HG02588 (cell line): ENCODE results near the gene CDADC1.
A peak's percentile ranks its signal among the peaks of the same experiment; 100 is the strongest.

ENCODE experiments used
- ATAC-seq: cut with Tn5 transposase; IDR thresholded peaks from one replicate; pipeline ENCODE4 v1.9.1; 2021; ENCODE audit warnings: mild to moderate bottlenecking, moderate library complexity; ENCODE audit not compliant: unreplicated experiment

Gene CDADC1

DNA sequence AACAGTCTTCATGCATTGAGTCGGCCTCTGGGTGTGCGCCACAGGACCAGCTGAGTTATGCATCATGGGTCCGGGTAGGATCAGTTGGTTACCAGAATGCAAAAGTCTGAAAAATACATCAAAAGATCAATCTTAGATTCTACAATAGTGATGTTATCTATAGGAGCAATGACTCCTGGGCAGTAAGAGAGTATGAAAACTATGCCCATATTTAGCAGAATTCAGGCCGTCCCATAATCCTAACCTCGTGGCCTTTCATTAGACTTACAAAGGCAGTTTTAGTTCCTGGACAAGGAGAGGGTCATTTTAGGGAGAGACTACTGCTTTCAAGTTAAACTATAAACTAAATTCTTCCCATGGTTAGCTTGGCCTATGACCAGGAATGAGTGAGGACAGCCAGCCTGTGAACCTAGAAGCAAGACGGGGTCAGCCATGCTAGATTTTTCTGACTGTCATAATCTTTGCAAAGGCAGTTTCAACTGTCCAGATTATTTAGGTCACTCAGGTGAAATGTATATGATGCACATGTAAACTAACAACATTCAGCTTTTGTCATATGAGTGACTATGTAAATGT lies 11.8 kb upstream of the CDADC1 start:
- ATAC-seq: no peak

DNA sequence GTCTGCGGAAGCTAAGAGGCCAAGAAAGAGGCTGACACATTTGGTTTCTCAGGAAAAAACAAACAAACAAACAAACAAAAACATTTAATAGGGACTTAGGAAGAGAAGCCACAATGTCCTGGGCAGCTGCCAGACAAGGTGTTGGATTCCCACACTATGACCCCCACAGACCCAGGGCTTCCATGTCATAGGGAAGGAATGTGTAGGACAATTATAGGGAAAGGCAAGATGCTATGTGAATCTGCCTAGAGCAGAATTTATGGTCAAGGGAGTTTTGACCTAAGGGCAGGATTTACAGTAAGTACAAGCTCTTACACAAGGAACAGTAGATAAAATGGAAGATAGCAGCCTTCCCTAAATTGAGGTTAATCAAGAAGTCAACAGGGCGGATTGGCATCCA lies 9.1 kb upstream of the CDADC1 start:
- no peak for ATAC-seq

DNA sequence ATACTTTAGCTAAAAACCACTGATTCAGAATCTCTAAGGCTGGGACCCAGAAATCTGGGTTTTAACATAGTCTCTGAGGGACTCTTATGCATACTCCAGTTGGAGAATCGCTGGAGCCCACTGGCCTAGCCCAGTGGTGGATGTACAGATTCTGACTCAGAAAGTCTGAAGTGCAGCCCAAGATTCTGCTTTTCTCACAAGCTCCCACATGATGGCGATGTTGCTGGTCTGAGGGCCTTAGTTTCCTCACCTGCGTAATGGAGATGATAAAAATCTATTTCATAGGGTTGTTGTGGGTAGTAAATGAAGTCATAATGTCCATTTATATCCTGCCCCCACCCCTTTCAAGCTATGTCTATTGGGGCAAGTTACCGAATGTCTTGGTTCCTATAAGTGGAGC lies 7.7 kb upstream of the CDADC1 start:
- no peak for ATAC-seq

DNA sequence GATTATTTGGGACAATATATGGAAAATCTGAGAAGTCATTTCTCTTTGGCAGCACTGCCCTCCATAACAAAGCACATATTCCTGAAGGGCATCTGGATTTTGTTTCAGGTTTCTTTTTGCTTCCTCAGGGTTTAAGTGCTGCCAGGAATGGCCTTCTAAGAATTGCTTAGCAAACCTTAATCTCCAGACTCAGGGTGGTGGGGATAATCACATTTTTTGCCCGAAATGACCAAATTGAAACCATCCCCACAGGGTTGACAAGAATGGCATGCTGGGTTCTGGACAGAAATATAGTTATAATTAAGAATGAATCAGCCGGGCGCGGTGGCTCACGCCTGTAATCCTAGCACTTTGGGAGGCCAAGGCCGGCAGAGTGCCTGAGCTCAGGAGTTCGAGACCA lies 6.4 kb upstream of the CDADC1 start:
- ATAC-seq: no peak

DNA sequence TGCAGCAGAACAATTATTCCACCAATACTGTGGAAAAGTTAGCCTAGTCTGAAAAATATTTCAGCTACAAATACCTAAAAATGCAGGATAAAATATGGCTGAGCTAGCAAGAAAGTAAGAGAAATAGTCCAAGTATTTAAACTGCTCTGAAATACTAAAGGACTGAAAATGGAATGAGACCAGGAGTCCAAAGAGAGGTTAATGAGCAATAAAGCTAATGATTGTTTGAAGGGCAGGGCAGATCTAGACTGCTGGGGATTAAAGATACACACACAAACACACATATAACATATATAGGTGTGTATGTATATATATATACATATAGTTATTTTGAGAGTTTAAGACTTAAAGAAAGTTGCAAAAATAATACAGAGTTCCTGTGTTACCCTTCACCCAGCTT lies 2.6 kb upstream of the CDADC1 start:
- ATAC-seq: no peak

DNA sequence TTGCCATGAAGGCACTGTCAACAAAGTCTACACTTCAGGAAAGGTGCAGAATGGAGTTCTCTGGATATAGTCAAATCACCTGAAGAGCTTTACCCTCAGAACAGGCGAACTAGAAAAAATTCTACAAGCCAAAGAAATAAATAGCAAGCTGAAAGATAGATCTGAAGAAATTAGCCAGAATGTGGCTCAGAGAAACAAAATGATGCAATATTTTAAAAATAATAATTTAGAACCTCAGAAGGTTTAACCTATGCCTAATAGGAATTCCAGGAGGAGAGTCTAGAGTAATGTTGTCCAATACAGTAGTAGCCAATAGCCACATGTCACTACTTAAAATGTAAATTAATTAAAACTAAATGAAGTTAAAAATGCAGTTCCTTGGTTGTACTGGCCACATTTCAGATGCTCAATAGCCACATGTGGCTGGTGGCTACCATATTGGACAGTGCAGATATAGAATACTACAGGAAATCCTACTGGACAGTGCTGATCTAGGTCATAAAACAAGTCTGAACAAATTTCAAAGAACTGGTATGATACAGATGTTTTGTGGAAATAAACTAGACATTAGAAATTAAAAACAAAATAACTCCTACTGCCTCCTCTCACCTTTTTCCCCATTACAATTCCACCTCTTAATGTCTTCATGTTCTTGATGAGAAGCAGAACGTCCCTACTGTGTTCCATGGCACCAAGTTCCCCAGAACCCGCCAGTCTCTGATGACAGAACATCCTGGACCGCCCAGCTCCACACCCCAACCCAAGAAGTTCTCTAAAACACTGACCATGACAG lies 679 bp upstream of the CDADC1 start:
- ATAC-seq: peak; percentile 23

DNA sequence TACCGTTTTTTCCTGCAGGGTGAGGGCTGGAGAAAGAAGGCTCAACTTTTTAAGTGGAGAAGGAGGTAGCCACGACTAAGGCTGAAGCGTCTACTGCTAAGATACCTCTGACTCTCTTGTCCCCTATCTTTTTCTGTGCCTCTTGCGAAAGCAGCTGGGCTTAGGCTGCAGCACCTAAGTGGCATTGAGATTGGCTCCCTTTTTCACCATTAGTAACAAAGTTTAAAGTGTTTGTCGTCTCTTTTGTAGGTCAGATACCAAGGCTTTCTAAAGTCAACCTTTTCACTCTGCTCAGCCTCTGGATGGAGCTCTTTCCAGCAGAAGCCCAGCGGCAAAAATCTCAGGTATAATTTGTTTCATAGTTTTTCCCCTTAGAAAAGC lies 887 bp downstream of the CDADC1 start:
- ATAC-seq: no peak

DNA sequence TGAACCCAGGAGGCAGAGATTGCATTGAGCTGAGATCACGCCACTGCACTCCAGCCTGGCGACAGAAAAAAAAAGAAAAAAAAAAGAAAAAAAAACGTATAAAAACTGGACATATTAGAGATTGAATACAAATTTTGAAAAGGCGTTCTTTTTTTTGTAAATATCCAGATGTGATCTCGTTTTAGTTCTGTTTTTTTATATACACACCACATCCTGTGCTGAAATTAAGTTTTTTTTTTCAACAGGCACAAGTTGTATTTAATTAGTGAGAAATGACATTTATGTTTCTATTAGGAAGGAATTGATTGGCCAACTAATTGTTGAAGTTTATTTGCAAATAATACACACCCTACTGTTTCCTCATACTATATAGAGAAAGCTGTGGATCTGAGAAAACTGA lies 3.6 kb downstream of the CDADC1 start:
- ATAC-seq: no peak

DNA sequence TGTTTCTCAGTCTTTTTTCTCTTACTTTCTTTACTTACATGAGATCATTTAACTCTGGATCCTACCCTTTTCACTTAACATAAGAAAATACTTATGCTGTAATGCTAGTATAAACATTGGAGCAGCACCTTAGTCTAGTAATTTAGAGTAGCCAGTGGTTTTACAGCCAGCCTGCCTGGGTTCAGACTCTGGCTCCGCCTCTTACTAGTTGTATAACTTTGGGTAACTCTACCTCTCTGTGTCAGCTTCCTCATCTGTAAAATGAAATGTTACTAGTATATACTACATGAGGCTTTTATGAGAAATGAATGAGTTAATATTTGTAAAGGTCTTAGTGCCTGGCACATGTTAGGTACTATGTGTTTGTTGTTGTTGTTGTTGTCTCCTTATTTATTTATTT lies 5.6 kb downstream of the CDADC1 start:
- no peak for ATAC-seq

DNA sequence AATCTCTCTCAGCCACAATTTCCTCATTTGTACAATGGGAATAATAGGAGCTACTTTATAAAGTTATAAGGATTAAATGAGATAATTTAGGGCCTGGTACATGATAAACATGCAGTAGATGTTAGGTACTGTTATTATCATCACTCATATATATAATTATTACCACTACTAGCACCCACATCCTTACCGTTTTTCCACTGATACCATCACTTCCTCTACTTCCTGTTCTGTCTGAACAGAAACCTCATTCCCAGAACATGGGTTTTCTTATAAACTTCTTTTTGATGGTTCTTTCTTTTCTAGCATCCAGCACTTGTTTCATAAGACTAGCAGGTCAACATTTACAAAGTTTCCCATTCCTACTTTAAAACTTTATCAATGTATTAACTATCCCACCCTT lies 6.3 kb downstream of the CDADC1 start:
- ATAC-seq: no peak

DNA sequence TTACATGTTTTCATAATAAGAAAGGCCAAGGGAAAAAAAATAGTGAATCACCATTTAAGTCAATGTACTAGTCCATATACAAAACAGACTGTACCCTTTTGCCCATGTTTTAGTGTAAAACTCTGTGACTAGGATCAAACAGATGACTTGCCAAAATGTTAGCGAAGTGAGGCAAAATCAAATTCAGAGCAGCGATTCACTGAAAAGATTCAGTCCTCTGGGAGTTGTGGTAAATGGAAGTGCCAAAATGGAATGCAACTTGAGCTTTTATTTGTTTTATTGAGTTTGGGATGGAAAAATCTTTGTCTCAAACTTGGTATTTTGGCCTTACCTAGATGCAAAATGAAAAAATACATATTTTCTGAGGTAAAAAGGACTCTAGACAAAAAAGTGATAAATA lies 9.1 kb downstream of the CDADC1 start:
- no peak for ATAC-seq

DNA sequence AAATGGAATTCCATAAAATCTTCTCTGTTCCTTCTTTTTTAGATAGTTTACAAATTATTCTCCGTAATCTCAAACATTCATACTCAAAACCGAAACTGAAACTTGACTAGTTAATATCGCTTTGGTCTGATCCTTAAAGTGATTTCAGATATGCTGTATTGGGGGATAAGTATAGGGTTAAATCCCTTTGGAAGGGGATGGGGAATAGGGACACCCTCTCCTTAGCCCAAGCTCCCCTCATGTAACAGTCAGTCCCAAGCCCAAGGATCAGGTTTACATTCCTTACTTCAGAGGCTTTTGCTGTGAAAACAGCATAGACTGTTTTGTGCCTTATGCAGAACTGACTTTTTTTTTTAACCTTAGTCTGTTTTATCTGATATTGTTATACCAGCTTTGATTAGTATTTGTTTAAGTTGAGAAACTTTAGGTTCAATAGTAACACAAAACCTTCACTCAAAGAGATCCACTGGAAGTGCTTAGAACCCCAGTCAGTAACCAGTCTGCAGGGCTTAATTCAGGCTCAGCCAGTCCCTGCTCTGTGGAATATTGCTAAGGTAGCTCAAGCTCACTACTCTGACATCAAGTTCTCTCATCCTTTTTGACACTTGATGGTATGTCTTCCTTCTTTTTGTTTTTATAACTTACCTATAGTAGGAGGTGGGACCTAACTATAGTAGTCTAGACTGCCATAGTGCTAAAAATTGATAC lies 10.5 kb downstream of the CDADC1 start:
- no peak for ATAC-seq

DNA sequence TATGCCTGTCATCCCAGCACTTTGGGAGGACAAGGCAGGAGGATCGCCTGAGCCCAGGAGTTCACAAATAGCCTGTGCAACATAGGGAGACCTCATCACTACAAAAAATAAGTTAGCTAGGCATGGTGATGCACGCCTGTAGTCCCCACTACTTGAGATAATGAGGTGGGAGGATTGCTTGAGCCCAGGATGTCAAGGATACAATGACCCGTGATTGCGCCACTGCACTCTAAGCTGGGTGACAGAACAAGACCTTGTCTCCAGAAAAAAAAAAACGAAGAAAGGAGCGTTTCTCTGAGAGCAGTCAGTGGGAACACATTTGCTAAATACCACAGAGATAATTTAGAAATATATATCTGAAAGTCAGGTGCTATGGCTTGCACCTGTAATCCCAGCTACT lies 11.9 kb downstream of the CDADC1 start:
- no peak for ATAC-seq

DNA sequence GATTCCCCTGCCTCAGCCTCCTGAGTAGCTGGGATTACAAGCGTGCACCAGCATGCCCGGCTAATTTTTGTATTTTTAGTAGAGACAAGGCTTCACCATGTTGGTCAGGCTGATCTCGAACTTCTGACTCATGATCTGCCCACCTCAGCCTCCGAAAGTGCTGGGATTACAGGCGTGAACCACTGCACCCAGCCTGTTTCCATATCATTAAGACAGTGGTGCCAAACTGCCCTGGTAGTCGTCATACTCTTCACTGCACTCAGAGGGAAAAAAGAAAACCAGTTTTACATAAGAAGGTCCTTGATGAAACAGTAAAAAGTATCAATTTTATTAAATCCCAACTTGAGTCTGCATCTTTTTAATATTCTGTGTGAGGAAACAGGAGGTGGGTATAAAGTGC lies 14.9 kb downstream of the CDADC1 start:
- no peak for ATAC-seq

DNA sequence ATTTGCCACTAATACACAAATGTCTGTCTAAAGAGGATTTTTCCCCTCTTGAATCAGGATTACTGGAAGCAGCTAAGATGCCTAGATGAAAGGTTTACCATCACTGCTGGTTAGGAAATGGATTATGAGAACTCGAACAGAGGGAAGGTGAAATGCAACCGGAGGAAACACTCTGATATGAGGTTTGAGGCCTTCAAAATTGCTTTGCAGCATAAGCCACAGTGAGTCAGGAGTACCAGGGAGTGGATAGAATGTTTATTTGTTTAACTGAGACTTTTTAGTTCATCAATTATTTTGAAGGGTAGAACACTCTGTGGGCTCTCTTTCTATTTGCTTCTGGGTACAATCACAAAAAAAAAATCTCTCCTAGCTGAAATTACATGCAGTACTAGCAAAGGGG lies 18.1 kb downstream of the CDADC1 start:
- ATAC-seq: no peak

DNA sequence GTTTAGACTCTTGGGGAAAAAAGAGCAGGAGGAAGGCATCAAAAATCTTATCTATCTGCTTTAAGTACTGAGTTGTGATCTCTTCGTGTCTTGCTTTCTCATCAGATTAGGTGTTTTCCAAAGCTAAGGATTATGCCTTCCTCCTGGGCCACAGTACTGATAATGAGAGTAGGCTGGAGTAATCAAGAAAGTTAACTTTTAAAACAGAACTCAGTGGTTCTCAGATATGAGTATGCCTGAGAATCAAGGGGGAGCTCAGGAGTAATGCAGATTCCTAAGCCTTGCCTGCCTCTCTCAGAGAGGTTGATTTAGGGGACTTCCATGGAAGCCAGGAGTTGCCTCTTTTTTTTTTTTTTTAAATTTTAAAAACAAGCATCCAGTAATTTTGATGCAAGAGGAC lies 23.5 kb downstream of the CDADC1 start:
- ATAC-seq: no peak

DNA sequence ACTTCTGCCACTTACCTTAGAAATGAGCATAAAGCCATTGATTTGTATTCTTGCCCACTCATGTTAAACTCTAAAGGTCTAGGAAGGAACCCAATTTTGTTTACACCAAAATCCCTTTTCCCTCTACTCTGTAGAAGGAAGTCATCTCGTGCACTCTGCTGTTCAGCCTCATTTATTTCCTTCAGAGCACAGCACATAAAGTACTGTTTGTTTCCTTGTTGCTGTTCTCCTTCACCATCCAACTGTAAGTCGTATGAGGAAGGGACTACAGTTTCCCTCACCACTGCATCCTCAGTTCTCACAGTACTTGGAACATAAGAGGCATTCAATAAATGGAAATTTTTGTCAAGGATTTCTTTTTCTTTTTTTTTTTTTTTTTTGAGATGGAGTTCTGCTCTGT lies 24.6 kb downstream of the CDADC1 start:
- ATAC-seq: no peak

DNA sequence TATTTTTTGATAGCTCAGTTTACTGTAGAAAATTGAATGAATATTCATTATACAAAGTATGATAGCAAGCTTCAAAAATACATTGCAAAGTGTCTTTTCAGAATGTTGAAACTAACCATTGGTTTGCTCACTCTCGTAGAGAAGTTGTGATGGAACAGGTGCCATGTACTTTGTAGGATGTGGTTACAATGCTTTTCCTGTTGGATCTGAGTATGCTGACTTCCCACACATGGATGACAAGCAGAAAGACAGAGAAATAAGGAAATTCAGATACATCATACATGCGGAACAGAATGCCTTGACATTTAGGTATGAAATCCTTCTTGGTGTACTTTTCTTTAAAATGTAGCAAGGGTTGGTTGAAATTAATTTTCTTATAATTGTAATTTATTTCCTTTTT lies 30.5 kb downstream of the CDADC1 start:
- no peak for ATAC-seq

DNA sequence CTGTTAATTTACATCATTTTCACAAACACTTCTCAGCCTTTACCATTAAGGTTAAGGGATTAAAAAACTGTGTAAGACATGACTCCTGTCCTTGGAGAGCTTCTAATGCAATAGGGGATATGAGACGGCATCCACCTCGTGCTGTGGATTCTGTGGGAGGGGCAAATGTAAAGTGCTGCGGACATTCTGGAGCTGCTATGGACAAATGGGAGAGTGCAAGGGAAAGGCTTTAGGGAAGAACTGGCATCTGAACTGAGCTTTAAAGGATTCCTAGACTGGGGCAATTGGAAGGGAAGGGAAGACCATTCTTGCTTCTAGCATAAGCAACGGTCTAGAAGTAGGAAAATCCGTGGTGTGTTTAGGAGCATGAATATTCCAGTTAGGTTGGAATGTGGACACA lies 31.4 kb downstream of the CDADC1 start:
- no peak for ATAC-seq

DNA sequence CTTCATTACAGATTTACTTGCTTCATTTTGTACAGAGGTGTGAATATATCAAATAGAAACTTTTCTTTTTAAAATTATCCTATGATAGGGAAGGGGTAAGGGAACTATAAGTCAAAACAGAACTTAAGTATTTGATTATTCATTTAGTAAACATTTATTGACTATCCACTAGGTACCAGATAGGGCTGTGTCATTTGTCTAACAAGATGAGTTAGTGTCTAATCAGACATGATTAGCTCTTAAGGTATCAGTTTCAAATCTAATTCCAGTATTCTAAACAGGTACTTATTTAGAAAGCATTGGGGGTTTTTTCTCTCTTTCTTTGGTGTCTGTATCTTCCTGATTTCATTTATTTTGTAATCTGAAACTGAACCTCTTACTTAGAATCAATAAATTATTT lies 32.2 kb downstream of the CDADC1 start:
- ATAC-seq: no peak

DNA sequence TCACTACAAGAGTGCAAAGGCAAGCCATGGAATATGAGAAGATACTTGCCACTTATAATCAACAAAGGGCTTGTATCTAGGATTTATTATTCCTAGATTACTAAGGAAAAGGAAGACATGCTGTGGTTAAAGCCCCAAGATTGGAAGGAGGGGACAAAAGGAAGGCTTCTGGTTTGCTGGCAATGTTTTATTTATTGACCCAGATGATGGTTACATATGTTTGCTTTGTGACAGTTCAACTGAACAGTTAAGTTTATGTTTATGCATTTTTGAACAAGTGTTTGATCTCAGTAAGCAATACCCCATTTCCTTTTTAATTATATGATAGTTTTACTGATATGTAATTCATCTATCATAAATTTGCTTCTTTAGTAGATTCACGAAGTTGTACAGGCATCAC lies 40.3 kb downstream of the CDADC1 start:
- ATAC-seq: no peak

DNA sequence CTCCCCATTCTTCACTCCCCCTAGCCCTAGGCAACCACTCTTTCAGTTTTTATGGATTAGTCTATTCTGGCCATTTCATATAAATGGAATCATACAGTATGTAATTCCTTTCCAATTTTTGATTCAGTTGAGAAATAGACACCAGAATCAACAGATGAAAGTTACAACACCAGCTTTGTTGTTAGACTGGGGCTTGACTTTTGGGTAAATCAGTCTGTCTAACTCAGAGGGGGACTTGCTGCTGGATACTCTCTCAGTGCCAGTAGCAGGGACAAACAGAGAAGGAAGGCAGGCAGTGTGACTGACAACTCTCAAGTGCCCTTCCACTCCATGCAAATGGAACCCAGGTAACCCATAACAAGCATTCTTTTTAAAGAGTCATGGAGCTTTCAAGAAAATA lies 40.7 kb downstream of the CDADC1 start:
- ATAC-seq: no peak
